Measurements from ENCODE around the gene FAAP20. TPM values are rescaled to one million over a fixed set of nuclear protein-coding genes. Genes with fewer than 3 reads are reported as not detected.
A peak's percentile ranks its signal among the peaks of the same experiment; 100 is the strongest.

The FAAP20 gene
- total and polyA plus RNA-seq, 2 of the 8 experiments (the other 6 are each of a cell fraction or from before 2014, with no cell fraction given) = 58.4 to 99.8 TPM

DNA sequence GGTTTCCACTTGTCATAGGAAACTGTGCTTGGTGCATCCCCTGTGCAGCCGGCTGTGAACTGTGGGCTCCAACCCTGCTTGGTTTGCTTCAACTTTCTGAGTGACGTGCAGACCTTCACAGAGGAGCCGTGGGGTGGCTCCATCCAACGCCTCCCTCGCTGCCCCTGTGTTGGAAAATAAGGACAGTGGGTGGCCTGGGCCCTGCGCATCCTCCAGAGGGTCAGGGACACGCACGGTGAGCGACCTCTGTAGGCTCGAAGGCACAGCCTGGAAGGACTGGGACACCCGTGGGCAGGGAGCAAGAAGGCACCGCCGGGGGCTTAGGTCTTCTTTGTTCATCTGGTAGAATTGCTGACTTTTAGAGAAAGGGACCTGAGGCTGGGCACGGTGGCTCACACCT is 6.5 kb upstream of the FAAP20 start:
- no peak overlapping the region for H3K23ac ChIP-seq (ENCODE audit: insufficient read length)
- POLR2A ChIA-PET (ENCODE audit: partially characterized antibody) = interaction anchor here (0.9 kb wide), 1 partner anchor 201 kb away, joined by 3 read pairs; no protein-coding TSS in a partner anchor
- H3K9ac ChIP-seq (replicated peaks in 1 of 4; ENCODE audit: extremely low read depth in 1 of 4, low read depth in 3 of 4, low read length in 3 of 4) = no peak overlapping the region
- no peaks in the 10 kb centered on the region for H3K9me3 ChIP-seq (ENCODE audit: insufficient read depth in 2 of 2, low read depth in 1 of 2, low read length in 1 of 2)
- H3K36me3 ChIP-seq (ENCODE audit: control insufficient read depth in 2 of 4, insufficient read depth in 4 of 4, low read length in 3 of 4) = no peaks in the 10 kb centered on the region
- H2BK120ac ChIP-seq (replicated peaks; ENCODE audit: low read depth, low read length) = no peak overlapping the region
- H2BK15ac ChIP-seq (ENCODE audit: low read length) = 0 out of 2 replicates have a peak overlapping the region, but pooled peaks have one; percentile 29
- peaks cover 0 to 5% (median 3%) of the 10 kb centered on the region in 4 experiments; a peak in 4 of 7 replicates for H3K27me3 ChIP-seq (replicated peaks in 1 of 4; ENCODE audit: control insufficient read depth in 3 of 4, extremely low read depth in 1 of 4, insufficient read depth in 3 of 4, low read length in 3 of 4)
- peaks cover 6% of the 10 kb centered on the region for H3K23me2 ChIP-seq (ENCODE audit: low read depth, low read length)
- no peak overlapping the region for H3K27ac ChIP-seq (ENCODE audit: low read depth, low read length)
- TF ChIP-seq POLR2AphosphoS5 (IDR thresholded peaks at IDR 0.05; ENCODE audit: low read depth, low read length) (no peak), RBBP5 (IDR thresholded peaks at IDR 0.05; ENCODE audit: borderline replicate concordance, low read depth, low read length) (no peak), TCF12 (IDR thresholded peaks at IDR 0.05; ENCODE audit: low read depth, low read length) (no peak), KDM5A (IDR thresholded peaks at IDR 0.05; ENCODE audit: low read length) (no peak)
- no peak overlapping the region for H2BK12ac ChIP-seq (ENCODE audit: low read depth, low read length)
- no peak overlapping the region for H3K18ac ChIP-seq (ENCODE audit: extremely low read depth, low read length)
- no peak overlapping the region for H2BK5ac ChIP-seq (ENCODE audit: low read depth, low read length)
- 92% methylated on average over 14 of the region's 14 CpGs; no CpG with 5 or more reads in 1 of the 2 experiments for WGBS, 2 experiments (ENCODE audit: extremely low coverage in 1 of 2, insufficient coverage in 1 of 2, insufficient read length in 1 of 2, insufficient replicate concordance in 2 of 2, low coverage in 1 of 2, low lambda C conversion rate in 2 of 2, missing lambda C conversion rate in 1 of 2)
- H3K79me1 ChIP-seq (ENCODE audit: low read depth, low read length) = no peaks in the 10 kb centered on the region; the same call in 1 of the 2 replicates
- no peak overlapping the region for H4K5ac ChIP-seq (ENCODE audit: insufficient read length, low read depth, low read length)
- DNase-seq (ENCODE audit: low read depth in 1 of 2, low spot score in 2 of 2) (no peak), FAIRE-seq (no peak)
- no peaks in the 10 kb centered on the region for H3K79me2 ChIP-seq (ENCODE audit: control insufficient read depth in 1 of 2, insufficient read depth in 2 of 2, low read length in 2 of 2)
- no peak overlapping the region for H3K14ac ChIP-seq (ENCODE audit: insufficient read length)
- H2BK20ac ChIP-seq (ENCODE audit: low read length) = no peak overlapping the region
- H3K4ac ChIP-seq (replicated peaks; ENCODE audit: insufficient read length, low read depth, low read length) = no peak overlapping the region
- H3K4me1 ChIP-seq (replicated peaks in 1 of 4; ENCODE audit: control insufficient read depth in 3 of 4, insufficient read depth in 4 of 4, low read length in 3 of 4) = peaks cover 3 to 15% (median 13%) of the 10 kb centered on the region in 4 experiments
- no peak overlapping the region for H4K91ac ChIP-seq (replicated peaks; ENCODE audit: insufficient read length, low read length)
- H3K4me3 ChIP-seq (ENCODE audit: extremely low read depth in 1 of 4, insufficient read depth in 2 of 4, low read depth in 3 of 4, low read length in 4 of 4) = no peak overlapping the region
- CTCF ChIA-PET (ENCODE audit: partially characterized antibody) = interaction anchor here (0.6 to 14.1 kb wide), 4 partner anchors 34 to 182 kb away, joined by 3 to 154 read pairs (median 6); no protein-coding TSS in a partner anchor
- H3K4me2 ChIP-seq (ENCODE audit: insufficient read depth in 1 of 2, low read depth in 2 of 2, low read length in 2 of 2) = no peak overlapping the region
- no peaks in the 10 kb centered on the region for H4K20me1 ChIP-seq (replicated peaks in 1 of 2; ENCODE audit: control insufficient read depth in 1 of 2, insufficient read depth in 2 of 2, low read length in 2 of 2)
- no peak overlapping the region for H2AFZ ChIP-seq (ENCODE audit: low read length)
- peak overlapping the region; percentile 71 for H4K8ac ChIP-seq (ENCODE audit: extremely low read depth, insufficient read depth, low read length)
- H3K56ac ChIP-seq (replicated peaks; ENCODE audit: insufficient read length, low read depth, low read length) = no peak overlapping the region
- no peak overlapping the region for H2AK5ac ChIP-seq (ENCODE audit: low read depth, low read length)

All from H1 (cell line).